CD4-positive, alpha-beta T cell treated with Interleukin-6 for 4 hours (primary cell): ENCODE results near the gene DCANP1.

Experiments
- DNase-seq: peaks from one replicate; pipeline ENCODE4 v3.0.0-alpha.2; 2020; ENCODE audit warnings: mixed read lengths

The DCANP1 gene

GRCh38 chr5:135456238-135457099 lies 9.3 kb upstream of the DCANP1 start:
- DNase-seq: no peak

GRCh38 chr5:135455876-135456237 lies 8.7 kb upstream of the DCANP1 start:
- no peak for DNase-seq

- DNase-seq: no peak
Observed at GRCh38 chr5:135454946-135455345, 7.8 kb upstream of the DCANP1 start.

- no peak for DNase-seq
Observed at GRCh38 chr5:135453613-135454012, 6.5 kb upstream of the DCANP1 start.

- no peak for DNase-seq
Observed at GRCh38 chr5:135452321-135453030, 5.3 kb upstream of the DCANP1 start, which contains the start of gene TIFAB. Gene TIFAB (minus strand): TSS chr5:135452351. CDS start chr5:135449939, 2,412 bp downstream.

GRCh38 chr5:135451581-135452320 lies 4.6 kb upstream of the DCANP1 start:
- no peak for DNase-seq

- no peak for DNase-seq
Observed at GRCh38 chr5:135450952-135451351, 3.8 kb upstream of the DCANP1 start.

- DNase-seq: no peak
Observed at GRCh38 chr5:135450336-135450735, 3.2 kb upstream of the DCANP1 start.

GRCh38 chr5:135449644-135450043 lies 2.5 kb upstream of the DCANP1 start:
- no peak for DNase-seq

- no peak for DNase-seq
Observed at GRCh38 chr5:135448791-135449507, 1.8 kb upstream of the DCANP1 start.

GRCh38 chr5:135448071-135448739 lies 1.1 kb upstream of the DCANP1 start:
- DNase-seq: no peak

GRCh38 chr5:135446615-135447014 lies 533 bp downstream of the DCANP1 start:
- no peak for DNase-seq

GRCh38 chr5:135446206-135446605 lies 942 bp downstream of the DCANP1 start:
- no peak for DNase-seq

- no peak for DNase-seq
Observed at GRCh38 chr5:135445306-135445985, 1.7 kb downstream of the DCANP1 start.

GRCh38 chr5:135444881-135445280 lies 2.3 kb downstream of the DCANP1 start:
- no peak for DNase-seq

GRCh38 chr5:135444360-135444759 lies 2.8 kb downstream of the DCANP1 start:
- no peak for DNase-seq

GRCh38 chr5:135443161-135443960 lies 3.8 kb downstream of the DCANP1 start:
- DNase-seq: no peak

GRCh38 chr5:135442431-135443160 lies 4.6 kb downstream of the DCANP1 start:
- no peak for DNase-seq

GRCh38 chr5:135441919-135442318 lies 5.2 kb downstream of the DCANP1 start:
- no peak for DNase-seq

- DNase-seq: no peak
Observed at GRCh38 chr5:135441350-135441831, 5.8 kb downstream of the DCANP1 start.
